PFSK-1 (cell line): ENCODE results near the gene MPV17. TPM values are rescaled to one million over a fixed set of nuclear protein-coding genes. Genes with fewer than 3 reads are reported as not detected.

Experiments used
- FOXP2 ChIP-seq: optimal IDR thresholded peaks from 2 replicates; pipeline ENCODE3; 2011; ENCODE audit warnings: borderline replicate concordance, control low read depth, inconsistent platforms; ENCODE audit not compliant: insufficient read depth; ENCODE audit errors: extremely low read length, extremely low read depth
- POLR2AphosphoS5 ChIP-seq: IDR thresholded peaks from 2 replicates; pipeline ENCODE4 v1.6.1; 2012; ENCODE audit warnings: low read depth, mild to moderate bottlenecking, control low read depth, low read length, moderate library complexity
- SIN3A ChIP-seq: IDR thresholded peaks from 2 replicates; pipeline ENCODE4 v1.6.1; 2012; ENCODE audit warnings: mild to moderate bottlenecking, low read length, moderate library complexity, borderline replicate concordance; ENCODE audit not compliant: insufficient read depth
- TAF1 ChIP-seq: IDR thresholded peaks from 2 replicates; pipeline ENCODE4 v1.6.1; 2012; ENCODE audit warnings: low read length, control low read depth, borderline replicate concordance; ENCODE audit not compliant: insufficient read depth
- polyA plus RNA-seq: library from polyadenylated mRNA; unstranded; fragments of >200 nt; gene quantifications from one replicate; pipeline ENCODE4 v1.2.1, GENCODE V29; 2012; ENCODE audit warnings: low read depth, missing spikeins; ENCODE audit not compliant: insufficient read length
- TF ChIP-seq, protein P1 (sequence below), 2 experiments: IDR thresholded peaks; 2 replicates each; pipeline versions ENCODE4 v1.6.1 to v1.8.0; 2011 to 2012; ENCODE audit warnings: low read depth in 2 of 2, low read length in 2 of 2, control low read depth in 1 of 2, inconsistent platforms in 1 of 2, mild to moderate bottlenecking in 1 of 2, moderate library complexity in 1 of 2; ENCODE audit not compliant: insufficient read depth in 1 of 2

The MPV17 gene, protein sequence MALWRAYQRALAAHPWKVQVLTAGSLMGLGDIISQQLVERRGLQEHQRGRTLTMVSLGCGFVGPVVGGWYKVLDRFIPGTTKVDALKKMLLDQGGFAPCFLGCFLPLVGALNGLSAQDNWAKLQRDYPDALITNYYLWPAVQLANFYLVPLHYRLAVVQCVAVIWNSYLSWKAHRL
- polyA plus RNA-seq = 80.3 TPM

DNA sequence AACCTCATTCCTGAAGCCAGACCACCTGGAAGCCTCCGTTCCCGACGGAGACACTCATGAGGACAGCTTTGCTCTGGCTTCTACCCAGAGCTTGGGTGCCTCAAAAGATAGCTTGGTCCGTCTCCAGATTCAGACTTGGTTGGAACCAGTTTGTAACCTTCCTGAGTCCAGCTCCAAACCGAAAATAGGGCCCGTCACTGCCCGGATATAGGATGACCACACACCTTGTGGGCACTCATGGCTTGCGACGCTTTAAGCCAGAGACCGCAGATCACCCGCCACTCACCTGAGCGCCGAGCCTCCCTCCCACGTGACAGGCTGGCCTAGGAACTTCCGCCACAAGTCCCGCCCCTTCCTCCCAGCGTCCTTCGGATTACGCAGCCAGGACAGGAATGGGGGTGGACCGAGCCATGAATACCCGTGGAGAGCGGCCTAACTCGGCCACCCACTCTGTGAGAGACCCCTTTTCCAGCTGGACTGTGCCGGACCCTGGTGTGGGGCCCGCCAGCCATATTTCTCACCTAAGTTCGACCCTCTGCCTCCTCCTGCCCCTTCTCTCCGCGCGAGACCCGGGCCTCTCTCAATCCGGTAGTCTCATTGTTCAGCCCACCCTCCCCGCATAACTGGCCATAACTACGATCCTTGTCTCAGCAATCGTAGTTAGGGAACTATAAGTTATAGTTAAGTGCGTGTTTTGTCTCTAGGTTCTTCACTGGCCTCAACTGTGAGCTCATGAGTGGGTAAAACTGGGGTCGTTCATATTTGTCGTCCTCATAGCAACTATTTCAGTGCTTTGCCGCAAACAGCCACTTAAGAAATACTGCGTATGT lies at the start of gene MPV17:
MPV17 (minus strand) TSS at position 332 of the 830 bp plus-strand sequence. CDS start 580 bp downstream, outside the sequence.
- TF ChIP-seq FOXP2 (peak; percentile 71), TAF1 (peak; percentile 76), POLR2AphosphoS5 (peak; percentile 90), SIN3A (peak; percentile 86; the same call in 1 of the 2 replicates)
- TF ChIP-seq, protein P1, sequence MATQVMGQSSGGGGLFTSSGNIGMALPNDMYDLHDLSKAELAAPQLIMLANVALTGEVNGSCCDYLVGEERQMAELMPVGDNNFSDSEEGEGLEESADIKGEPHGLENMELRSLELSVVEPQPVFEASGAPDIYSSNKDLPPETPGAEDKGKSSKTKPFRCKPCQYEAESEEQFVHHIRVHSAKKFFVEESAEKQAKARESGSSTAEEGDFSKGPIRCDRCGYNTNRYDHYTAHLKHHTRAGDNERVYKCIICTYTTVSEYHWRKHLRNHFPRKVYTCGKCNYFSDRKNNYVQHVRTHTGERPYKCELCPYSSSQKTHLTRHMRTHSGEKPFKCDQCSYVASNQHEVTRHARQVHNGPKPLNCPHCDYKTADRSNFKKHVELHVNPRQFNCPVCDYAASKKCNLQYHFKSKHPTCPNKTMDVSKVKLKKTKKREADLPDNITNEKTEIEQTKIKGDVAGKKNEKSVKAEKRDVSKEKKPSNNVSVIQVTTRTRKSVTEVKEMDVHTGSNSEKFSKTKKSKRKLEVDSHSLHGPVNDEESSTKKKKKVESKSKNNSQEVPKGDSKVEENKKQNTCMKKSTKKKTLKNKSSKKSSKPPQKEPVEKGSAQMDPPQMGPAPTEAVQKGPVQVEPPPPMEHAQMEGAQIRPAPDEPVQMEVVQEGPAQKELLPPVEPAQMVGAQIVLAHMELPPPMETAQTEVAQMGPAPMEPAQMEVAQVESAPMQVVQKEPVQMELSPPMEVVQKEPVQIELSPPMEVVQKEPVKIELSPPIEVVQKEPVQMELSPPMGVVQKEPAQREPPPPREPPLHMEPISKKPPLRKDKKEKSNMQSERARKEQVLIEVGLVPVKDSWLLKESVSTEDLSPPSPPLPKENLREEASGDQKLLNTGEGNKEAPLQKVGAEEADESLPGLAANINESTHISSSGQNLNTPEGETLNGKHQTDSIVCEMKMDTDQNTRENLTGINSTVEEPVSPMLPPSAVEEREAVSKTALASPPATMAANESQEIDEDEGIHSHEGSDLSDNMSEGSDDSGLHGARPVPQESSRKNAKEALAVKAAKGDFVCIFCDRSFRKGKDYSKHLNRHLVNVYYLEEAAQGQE (IDR thresholded peaks at IDR 0.05; ENCODE audit: insufficient read depth in 1 of 2, low read depth in 2 of 2, low read length in 2 of 2) = no peak; a peak in 1 of 4 replicates

DNA sequence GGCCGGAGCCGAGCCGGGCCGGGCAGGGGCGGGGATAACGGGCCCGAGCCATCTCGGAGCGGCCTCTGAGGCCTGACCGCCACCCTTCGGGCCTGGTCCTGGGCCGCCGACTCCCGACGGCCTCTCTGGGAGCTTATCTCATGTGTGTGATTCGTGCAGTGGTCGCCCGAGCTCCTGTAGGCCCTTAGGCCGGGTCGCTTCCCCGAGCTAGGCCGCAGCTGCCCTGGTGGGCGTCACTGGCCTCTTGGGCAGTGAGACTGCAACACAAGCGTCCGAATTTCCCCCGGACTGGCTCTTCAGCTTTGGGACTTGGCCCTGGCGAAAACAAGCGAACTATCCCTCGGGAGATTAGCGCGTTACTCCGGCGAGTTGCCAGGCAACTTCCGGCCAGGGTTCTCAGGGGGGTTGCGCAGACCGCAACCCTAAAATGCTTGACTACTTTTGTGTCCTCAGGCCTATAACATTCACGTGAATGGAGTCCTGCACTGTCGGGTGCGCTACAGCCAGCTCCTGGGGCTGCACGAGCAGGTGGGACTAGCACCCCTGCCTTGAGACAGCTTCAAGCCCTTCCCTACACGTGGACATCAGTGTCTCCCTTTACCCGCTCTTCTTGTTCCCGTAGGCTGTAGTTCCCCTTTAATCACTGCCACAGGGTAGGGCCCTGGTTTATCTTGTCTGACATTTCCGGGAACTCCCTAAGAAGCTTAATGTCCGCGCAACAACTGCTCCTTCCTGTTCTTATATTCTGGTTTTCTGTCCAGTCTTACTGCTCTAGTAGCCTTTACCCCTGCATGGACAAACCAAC lies 48.1 kb upstream of the MPV17 start:
- TF ChIP-seq, protein P1 (IDR thresholded peaks at IDR 0.05; ENCODE audit: insufficient read depth in 1 of 2, low read depth in 2 of 2, low read length in 2 of 2) = no peak
- TF ChIP-seq POLR2AphosphoS5 (peak; percentile 59; the same call in 1 of the 2 replicates), FOXP2 (no peak), SIN3A (peak; percentile 74; the same call in 1 of the 2 replicates), TAF1 (peak; percentile 59; the same call in 1 of the 2 replicates)

- TF ChIP-seq TAF1 (peak; percentile 84), POLR2AphosphoS5 (peak; percentile 86), FOXP2 (no peak), SIN3A (peak; percentile 25; the same call in 1 of the 2 replicates)
- TF ChIP-seq, protein P1 (IDR thresholded peaks at IDR 0.05; ENCODE audit: insufficient read depth in 1 of 2, low read depth in 2 of 2, low read length in 2 of 2) = peak; percentile 13 to 44; a peak in 1 of 4 replicates
Measured at GRCh38 chr2:27370026-27370815, 47.3 kb upstream of the MPV17 start, which contains the start of the genes EIF2B4 and SNX17. TSS of gene EIF2B4 (minus strand) at chr2:27370338. CDS start at chr2:27370314, 24 bp downstream. TSS of gene SNX17 (plus strand) at chr2:27370616. CDS start at chr2:27370744, 128 bp downstream.

DNA sequence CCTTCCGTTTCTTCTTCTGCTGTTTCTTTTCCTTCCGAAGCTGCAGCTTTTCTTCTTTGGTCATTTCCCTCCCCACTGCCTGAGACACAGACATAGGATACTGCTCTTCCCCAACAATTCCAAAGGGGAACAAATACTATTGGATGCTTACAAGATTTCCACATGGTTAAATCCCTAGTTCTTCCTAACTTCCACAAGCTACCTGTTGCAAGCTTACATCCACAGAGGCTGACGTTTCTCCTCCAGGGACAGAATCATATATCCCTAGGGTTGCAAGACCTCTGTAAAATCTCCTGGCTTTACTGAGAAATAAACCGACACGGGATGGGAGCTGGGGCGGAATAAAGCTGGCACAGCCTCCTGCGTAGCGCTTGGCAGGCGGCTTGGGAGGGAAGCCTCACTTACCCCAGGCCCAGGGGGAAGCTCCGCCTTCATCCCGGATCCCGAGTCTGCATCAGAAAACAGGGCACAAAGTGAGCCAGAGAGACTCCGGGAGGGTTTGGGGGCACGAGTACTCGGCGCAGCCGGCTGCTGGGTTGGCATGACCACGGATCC lies 46.7 kb upstream of the MPV17 start:
- TF ChIP-seq FOXP2 = no peak
- TF ChIP-seq, protein P1 (IDR thresholded peaks at IDR 0.05; ENCODE audit: insufficient read depth in 1 of 2, low read depth in 2 of 2, low read length in 2 of 2) = no peak
- TF ChIP-seq TAF1 = no peak
- TF ChIP-seq POLR2AphosphoS5 = 0 out of 2 replicates have a peak, but pooled peaks have one; percentile 41
- 0 out of 2 replicates have a peak, but pooled peaks have one; percentile 5 for TF ChIP-seq SIN3A
